DND-41 (cell line): ENCODE data around the gene MB21D2.

ENCODE experiments used
- ATAC-seq: fragments of 200-7000 bp; cut with Tn5 transposase; 3 replicates; pipeline ENCODE4 v1.9.1; 2021; ENCODE audit warnings: low read depth; ENCODE audit not compliant: insufficient read depth
- DNase-seq: peaks from one replicate; pipeline ENCODE4 v3.0.0-alpha.2; 2020
- H2AFZ ChIP-seq: 2 replicates; pipeline ENCODE4 v1.6.0; 2012; ENCODE audit warnings: low read depth, low read length
- H3K27ac ChIP-seq: 2 replicates; pipeline ENCODE4 v1.5.1; 2012; ENCODE audit warnings: low read length, inconsistent platforms
- H3K27me3 ChIP-seq: fragments of 200-600 bp; sonication (generic); 2 replicates; pipeline ENCODE4 v1.6.0; 2012; ENCODE audit warnings: low read length, mild to moderate bottlenecking, inconsistent platforms; ENCODE audit not compliant: insufficient read depth, poor library complexity
- H3K36me3 ChIP-seq: 2 replicates; pipeline ENCODE4 v1.5.1; 2012; ENCODE audit warnings: low read length, inconsistent platforms; ENCODE audit not compliant: insufficient read depth
- H3K4me1 ChIP-seq: 2 replicates; pipeline ENCODE4 v1.5.1; 2012; ENCODE audit warnings: mild to moderate bottlenecking, low read length; ENCODE audit not compliant: insufficient read depth
- H3K4me2 ChIP-seq: 2 replicates; pipeline ENCODE4 v1.6.0; 2012; ENCODE audit warnings: mild to moderate bottlenecking, moderate library complexity, low read length, inconsistent platforms; ENCODE audit not compliant: insufficient read depth
- H3K4me3 ChIP-seq, 2 experiments: fragments of 200-600 bp in 1 of 2; shearing (Covaris generic) in 1 of 2; 2 replicates each; pipeline ENCODE4 v1.5.1; 2012 to 2016; ENCODE audit warnings: inconsistent platforms in 2 of 2, low read length in 2 of 2, mild to moderate bottlenecking in 2 of 2, low read depth in 1 of 2, moderate library complexity in 1 of 2
- H3K79me2 ChIP-seq: 2 replicates; pipeline ENCODE4 v1.6.0; 2012; ENCODE audit warnings: low read length, inconsistent platforms; ENCODE audit not compliant: insufficient read depth
- H3K9ac ChIP-seq: 2 replicates; pipeline ENCODE4 v1.6.0; 2012; ENCODE audit warnings: low read depth, mild to moderate bottlenecking, inconsistent platforms, low read length, moderate library complexity
- H3K9me3 ChIP-seq: 2 replicates; pipeline ENCODE4 v1.5.1; 2012; ENCODE audit warnings: low read length, moderate library complexity, mild to moderate bottlenecking, inconsistent platforms; ENCODE audit not compliant: insufficient read depth, severe bottlenecking
- H4K20me1 ChIP-seq: 2 replicates; pipeline ENCODE4 v1.6.0; 2012; ENCODE audit warnings: low read length; ENCODE audit not compliant: insufficient read depth
- CTCF ChIP-seq: IDR thresholded peaks from 2 replicates; pipeline ENCODE4 v1.5.1; 2012; ENCODE audit warnings: borderline replicate concordance, low read length, moderate library complexity, mild to moderate bottlenecking; ENCODE audit not compliant: poor library complexity, severe bottlenecking; ENCODE audit errors: extremely low read depth
- EZH2 ChIP-seq: IDR thresholded peaks from 3 replicates; pipeline ENCODE4 v1.6.1; 2012; ENCODE audit warnings: borderline replicate concordance, low read depth, mild to moderate bottlenecking, moderate library complexity, low read length, inconsistent platforms; ENCODE audit not compliant: severe bottlenecking

The MB21D2 gene

DNA sequence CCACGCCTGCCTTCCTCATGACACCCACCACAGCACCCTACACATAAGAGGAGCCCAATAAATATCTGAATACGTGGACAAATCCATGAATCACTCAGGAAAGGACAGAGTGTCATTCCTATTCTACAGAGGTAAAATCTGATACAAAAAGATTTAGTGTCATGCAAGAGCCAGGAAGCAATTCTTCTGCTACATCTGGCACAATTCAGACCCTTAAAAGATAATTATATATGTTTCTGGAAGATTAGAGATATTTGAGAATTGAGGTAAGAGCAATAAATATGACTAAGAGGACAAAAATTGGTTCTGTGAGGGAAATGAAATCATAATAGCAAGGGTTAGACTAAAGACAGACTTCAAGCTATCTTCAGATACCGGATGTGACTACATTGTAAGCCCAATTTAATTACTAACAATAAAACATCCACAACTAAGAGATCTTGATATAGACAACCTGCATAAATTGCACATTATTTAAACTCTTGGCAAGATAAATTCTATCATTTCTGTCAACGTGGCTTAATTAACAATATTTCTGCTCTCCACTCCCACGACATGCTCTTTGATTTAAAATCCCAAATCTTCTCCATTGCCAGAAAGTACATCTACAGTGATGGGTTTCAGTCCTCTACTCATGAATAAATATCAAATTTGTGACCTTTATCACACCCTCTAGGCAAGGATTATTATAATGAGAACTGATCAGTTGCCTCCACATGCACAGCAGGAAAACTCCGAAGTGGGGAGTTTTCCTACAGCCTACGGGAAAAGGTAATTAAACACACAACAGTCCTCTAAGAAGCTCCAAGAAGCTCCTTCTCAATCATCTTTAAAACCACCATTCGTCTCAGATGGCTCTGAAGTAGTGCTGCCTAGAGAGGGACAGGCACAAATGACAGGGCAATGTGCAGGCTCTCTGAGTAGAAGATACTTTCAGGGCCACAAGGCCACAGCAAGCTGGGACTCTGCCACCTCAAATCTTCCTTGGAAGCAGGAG, 32.6 kb downstream of the MB21D2 start:
- no peak overlapping the region for H3K4me2 ChIP-seq
- H4K20me1 ChIP-seq = no peaks in the 10 kb centered on the region
- H3K36me3 ChIP-seq = no peaks in the 10 kb centered on the region
- H3K79me2 ChIP-seq = no peaks in the 10 kb centered on the region
- H3K4me3 ChIP-seq = no peak overlapping the region
- ATAC-seq = no peak
- DNase-seq = no peak
- no peak overlapping the region for H2AFZ ChIP-seq
- TF ChIP-seq CTCF (no peak), EZH2 (no peak)
- no peak overlapping the region for H3K27ac ChIP-seq
- H3K27me3 ChIP-seq = peaks cover 5% of the 10 kb centered on the region
- no peaks in the 10 kb centered on the region for H3K4me1 ChIP-seq
- H3K9me3 ChIP-seq = no peaks in the 10 kb centered on the region
- no peak overlapping the region for H3K9ac ChIP-seq

- H2AFZ ChIP-seq = no peak overlapping the region
- H3K9me3 ChIP-seq = no peaks in the 10 kb centered on the region
- no peak for DNase-seq
- no peaks in the 10 kb centered on the region for H4K20me1 ChIP-seq
- no peak overlapping the region for H3K4me2 ChIP-seq
- TF ChIP-seq CTCF = no peak
- TF ChIP-seq EZH2 = no peak
- H3K4me1 ChIP-seq = no peaks in the 10 kb centered on the region
- no peak overlapping the region for H3K27ac ChIP-seq
- no peaks in the 10 kb centered on the region for H3K79me2 ChIP-seq
- no peak for ATAC-seq
- H3K36me3 ChIP-seq = no peaks in the 10 kb centered on the region
- no peak overlapping the region for H3K9ac ChIP-seq
- peaks cover 3% of the 10 kb centered on the region for H3K27me3 ChIP-seq
- no peak overlapping the region for H3K4me3 ChIP-seq
Observed at GRCh38 chr3:192883512-192883911, 34.1 kb downstream of the MB21D2 start.

DNA sequence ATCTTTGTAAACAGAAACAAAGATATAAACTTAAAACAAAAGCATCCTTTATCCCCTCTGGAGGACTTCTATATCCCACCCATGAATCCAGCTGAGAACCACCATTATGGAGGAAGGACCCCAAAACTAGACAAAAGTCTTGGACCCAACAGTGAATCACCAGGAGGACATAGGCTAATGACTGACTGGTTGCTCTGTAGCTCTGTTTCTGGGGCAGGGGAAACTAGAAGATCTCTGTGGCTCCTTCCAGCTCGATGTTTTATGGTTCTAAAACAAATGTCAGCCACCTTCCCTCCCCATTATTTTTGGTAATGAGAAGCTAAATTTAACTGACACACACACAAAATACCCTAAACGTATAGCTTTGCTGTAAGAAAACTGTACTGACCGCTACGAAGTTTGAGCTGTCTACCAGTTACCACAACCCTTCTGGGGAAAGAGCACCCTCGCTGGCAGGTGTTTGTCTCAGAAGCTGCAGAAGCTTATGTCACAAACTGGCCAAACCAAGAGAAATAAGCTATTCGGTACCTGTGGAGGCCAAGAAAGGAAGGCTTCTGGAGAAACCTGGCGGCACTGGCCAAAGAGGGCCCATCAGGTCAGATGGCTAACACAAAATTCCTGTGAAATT, 36.4 kb downstream of the MB21D2 start:
- H3K4me2 ChIP-seq = no peak overlapping the region
- TF ChIP-seq CTCF (no peak), EZH2 (no peak)
- H3K79me2 ChIP-seq = no peaks in the 10 kb centered on the region
- no peaks in the 10 kb centered on the region for H3K4me1 ChIP-seq
- no peak overlapping the region for H3K27ac ChIP-seq
- no peaks in the 10 kb centered on the region for H3K36me3 ChIP-seq
- H4K20me1 ChIP-seq = no peaks in the 10 kb centered on the region
- no peaks in the 10 kb centered on the region for H3K9me3 ChIP-seq
- H3K27me3 ChIP-seq = no peaks in the 10 kb centered on the region
- ATAC-seq = no peak
- no peak overlapping the region for H3K9ac ChIP-seq
- H3K4me3 ChIP-seq = no peak overlapping the region
- no peak for DNase-seq
- no peak overlapping the region for H2AFZ ChIP-seq
